Ishikawa (cell line): ENCODE results near the gene SLC24A3.

Experiments
- CEBPB ChIP-seq: IDR thresholded peaks from 2 replicates; pipeline ENCODE4 v1.6.1; 2012
- CREB1 ChIP-seq: IDR thresholded peaks from 2 replicates; pipeline ENCODE4 v1.6.1; 2012; ENCODE audit warnings: low read depth
- EGR1 ChIP-seq: IDR thresholded peaks from 2 replicates; pipeline ENCODE4 v1.6.1; 2012
- EP300 ChIP-seq: IDR thresholded peaks from 2 replicates; pipeline ENCODE4 v1.6.1; 2012; ENCODE audit warnings: borderline replicate concordance
- FOXM1 ChIP-seq: IDR thresholded peaks from 2 replicates; pipeline ENCODE4 v1.6.1; 2012; ENCODE audit warnings: low read depth, borderline replicate concordance
- MAX ChIP-seq: IDR thresholded peaks from 2 replicates; pipeline ENCODE4 v1.6.1; 2012
- NFIC ChIP-seq: IDR thresholded peaks from 2 replicates; pipeline ENCODE4 v1.6.1; 2012
- RAD21 ChIP-seq: IDR thresholded peaks from 2 replicates; pipeline ENCODE4 v1.6.1; 2012; ENCODE audit warnings: low read depth
- REST ChIP-seq: IDR thresholded peaks from 2 replicates; pipeline ENCODE4 v1.6.1; 2012; ENCODE audit warnings: low read depth, mild to moderate bottlenecking
- TAF1 ChIP-seq: IDR thresholded peaks from 2 replicates; pipeline ENCODE4 v1.6.1; 2012; ENCODE audit warnings: low read depth, mild to moderate bottlenecking
- TCF12 ChIP-seq: IDR thresholded peaks from 2 replicates; pipeline ENCODE4 v1.6.1; 2012; ENCODE audit warnings: low read depth
- TEAD4 ChIP-seq: IDR thresholded peaks from 2 replicates; pipeline ENCODE4 v1.6.1; 2012
- USF1 ChIP-seq: IDR thresholded peaks from 2 replicates; pipeline ENCODE4 v1.6.1; 2012
- YY1 ChIP-seq: IDR thresholded peaks from 2 replicates; pipeline ENCODE4 v1.6.1; 2012; ENCODE audit warnings: low read depth
- ZBTB7A ChIP-seq: IDR thresholded peaks from 2 replicates; pipeline ENCODE4 v1.6.1; 2012; ENCODE audit warnings: low read depth

Gene SLC24A3

GRCh38 chr20:19408971-19409370 lies 196.5 kb downstream of the SLC24A3 start:
- TF ChIP-seq TCF12 (no peak), TAF1 (no peak), USF1 (no peak), YY1 (no peak)

DNA sequence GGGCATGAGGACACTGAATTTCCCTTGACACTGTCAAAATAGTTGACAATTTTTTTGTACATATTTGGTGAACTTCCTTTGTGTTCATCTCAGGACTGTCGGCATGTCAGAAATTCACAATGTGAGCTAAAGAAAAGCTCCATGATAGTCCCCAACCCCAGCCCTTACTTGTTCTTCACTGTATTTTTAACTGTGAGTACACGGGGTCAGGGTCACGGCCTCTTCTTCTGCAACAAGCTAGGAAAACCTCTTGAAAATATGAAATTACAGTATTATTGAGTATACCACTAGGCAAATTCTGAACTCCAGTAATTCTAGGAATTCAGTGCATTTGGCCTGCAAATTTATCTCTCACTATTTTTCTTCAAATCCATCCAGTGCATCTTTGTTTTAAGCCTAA lies 199.4 kb downstream of the SLC24A3 start:
- TF ChIP-seq USF1 (no peak), RAD21 (no peak), TCF12 (no peak)

GRCh38 chr20:19412254-19412653 lies 199.8 kb downstream of the SLC24A3 start:
- no peak for TF ChIP-seq CEBPB
- no peak for TF ChIP-seq NFIC
- TF ChIP-seq EGR1: no peak
- no peak for TF ChIP-seq CREB1

GRCh38 chr20:19414600-19414999 lies 202.2 kb downstream of the SLC24A3 start:
- TF ChIP-seq CREB1 (no peak), TAF1 (no peak), EGR1 (no peak), RAD21 (no peak), ZBTB7A (no peak), CEBPB (no peak), YY1 (no peak), FOXM1 (no peak), REST (no peak), NFIC (no peak), TEAD4 (no peak), MAX (no peak), USF1 (no peak), EP300 (no peak), TCF12 (no peak)

- TF ChIP-seq EP300 (no peak), EGR1 (no peak), YY1 (no peak), REST (no peak), CREB1 (no peak), RAD21 (no peak), TCF12 (no peak), NFIC (no peak), USF1 (no peak), CEBPB (no peak), TEAD4 (no peak), TAF1 (no peak), MAX (no peak), ZBTB7A (no peak), FOXM1 (no peak)
These were observed 203.3 kb downstream of the SLC24A3 start for GRCh38 chr20:19415786-19416185.

DNA sequence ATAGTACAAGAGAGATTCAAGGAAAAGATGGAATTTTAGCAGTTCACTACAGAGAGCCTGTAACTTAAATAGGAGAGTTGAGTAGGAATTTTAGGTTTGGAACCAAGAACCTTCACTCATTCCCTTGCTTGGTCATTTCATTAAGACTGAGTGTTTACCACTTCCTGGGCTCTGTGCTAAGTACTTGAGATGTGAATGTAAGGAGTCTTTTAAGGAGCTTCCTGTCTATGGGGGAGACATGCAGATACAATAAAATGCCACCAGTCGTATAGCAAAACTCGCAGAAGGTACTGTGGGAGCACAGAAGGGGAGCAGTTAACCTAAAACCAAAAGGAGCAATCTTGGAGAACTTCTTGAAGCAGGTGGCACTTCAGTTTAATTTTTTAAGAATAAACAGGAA lies 204.2 kb downstream of the SLC24A3 start:
- no peak for TF ChIP-seq YY1
- no peak for TF ChIP-seq TCF12
- no peak for TF ChIP-seq EP300
- TF ChIP-seq EGR1: no peak
- no peak for TF ChIP-seq RAD21
- no peak for TF ChIP-seq MAX
- no peak for TF ChIP-seq CREB1
- TF ChIP-seq CEBPB: no peak
- TF ChIP-seq FOXM1: no peak
